HEK293 (cell line): ENCODE results near the gene AHRR.

Source experiments
- CTCF ChIA-PET: fragments of 350-600 bp; formaldehyde crosslinking; extraction: SDS; loops from one replicate; lab custom pipeline; 2021; ENCODE audit warnings: antibody characterized with exemption; lab: Yijun Ruan, JAX
- POLR2A ChIA-PET: fragments of 300-600 bp; formaldehyde crosslinking; extraction: SDS; loops from one replicate; lab custom pipeline; 2020; ENCODE audit warnings: antibody characterized with exemption, inconsistent platforms; lab: Yijun Ruan, JAX
- H3K27ac ChIP-seq: fragments of 200-500 bp; sonication (Bioruptor generic); 2 replicates; pipeline ENCODE4 v1.5.1; 2014; ENCODE audit warnings: low read depth, low read length, control low read depth, inconsistent platforms; ENCODE audit errors: extremely low read depth
- H3K36me3 ChIP-seq, 2 experiments: fragments of 200-500 bp in 1 of 2; sonication (Bioruptor generic) in 1 of 2; 1 replicate in 1 of 2; 2 replicates in 1 of 2; pipeline ENCODE4 v1.5.1; 2014 to 2017; ENCODE audit warnings: inconsistent platforms in 2 of 2, low read length in 2 of 2; ENCODE audit not compliant: control insufficient read depth in 2 of 2, insufficient read depth in 1 of 2
- H3K4me1 ChIP-seq: fragments of 200-500 bp; sonication (Bioruptor generic); 2 replicates; pipeline ENCODE4 v1.5.1; 2014; ENCODE audit warnings: mild to moderate bottlenecking, low read length, inconsistent platforms; ENCODE audit not compliant: control insufficient read depth, insufficient read depth
- H3K4me3 ChIP-seq: 2 replicates; pipeline ENCODE4 v1.5.1; 2011; ENCODE audit warnings: low read depth, mild to moderate bottlenecking, control low read depth, low read length, moderate library complexity
- H3K9me3 ChIP-seq: fragments of 200-500 bp; sonication (Bioruptor generic); 2 replicates; pipeline ENCODE4 v1.5.1; 2014; ENCODE audit warnings: low read depth, low read length, inconsistent platforms; ENCODE audit not compliant: control insufficient read depth, insufficient read depth
- ATF2 ChIP-seq: fragments of 450-650 bp; formaldehyde crosslinking; IDR thresholded peaks from 2 replicates; pipeline ENCODE4 v1.5.1; 2016; ENCODE audit warnings: missing biosample characterization, missing genetic modification characterization, low read depth
- GLIS2 ChIP-seq: fragments of 450-650 bp; formaldehyde crosslinking; IDR thresholded peaks from 2 replicates; pipeline ENCODE4 v1.5.1; 2016; ENCODE audit warnings: missing biosample characterization, missing genetic modification characterization
- KLF8 ChIP-seq: fragments of 450-650 bp; formaldehyde crosslinking; IDR thresholded peaks from 2 replicates; pipeline ENCODE4 v1.5.1; 2016; ENCODE audit warnings: missing biosample characterization, missing genetic modification characterization
- MYNN ChIP-seq: fragments of 450-650 bp; formaldehyde crosslinking; IDR thresholded peaks from 2 replicates; pipeline ENCODE4 v1.5.1; 2016; ENCODE audit warnings: missing biosample characterization, missing genetic modification characterization, borderline replicate concordance
- OVOL3 ChIP-seq: fragments of 450-650 bp; formaldehyde crosslinking; IDR thresholded peaks from 2 replicates; pipeline ENCODE4 v1.5.1; 2016; ENCODE audit warnings: missing biosample characterization, missing genetic modification characterization
- PATZ1 ChIP-seq: fragments of 450-650 bp; formaldehyde crosslinking; IDR thresholded peaks from 2 replicates; pipeline ENCODE4 v1.5.1; 2016; ENCODE audit warnings: missing biosample characterization, missing genetic modification characterization
- ZBTB10 ChIP-seq: fragments of 450-650 bp; formaldehyde crosslinking; IDR thresholded peaks from 2 replicates; pipeline ENCODE4 v1.5.1; 2016; ENCODE audit warnings: missing biosample characterization, missing genetic modification characterization
- ZBTB48 ChIP-seq: fragments of 450-650 bp; formaldehyde crosslinking; IDR thresholded peaks from 2 replicates; pipeline ENCODE4 v1.5.1; 2016; ENCODE audit warnings: missing biosample characterization, missing genetic modification characterization
- ZFHX2 ChIP-seq: fragments of 450-650 bp; formaldehyde crosslinking; conservative IDR thresholded peaks from 2 replicates; pipeline ENCODE4 v1.5.1; 2016; ENCODE audit warnings: missing biosample characterization, missing genetic modification characterization
- ZNF121 ChIP-seq: fragments of 450-650 bp; formaldehyde crosslinking; IDR thresholded peaks from 2 replicates; pipeline ENCODE4 v1.5.1; 2016; ENCODE audit warnings: missing biosample characterization, missing genetic modification characterization
- ZNF2 ChIP-seq: fragments of 450-650 bp; formaldehyde crosslinking; IDR thresholded peaks from 2 replicates; pipeline ENCODE4 v1.5.1; 2016; ENCODE audit warnings: missing biosample characterization, missing genetic modification characterization
- ZNF214 ChIP-seq: fragments of 450-650 bp; formaldehyde crosslinking; IDR thresholded peaks from 2 replicates; pipeline ENCODE4 v1.5.1; 2017; ENCODE audit warnings: missing biosample characterization, mild to moderate bottlenecking, missing genetic modification characterization, borderline replicate concordance
- ZNF354C ChIP-seq: fragments of 450-650 bp; formaldehyde crosslinking; IDR thresholded peaks from 2 replicates; pipeline ENCODE4 v1.5.1; 2016; ENCODE audit warnings: missing biosample characterization, missing genetic modification characterization, low read depth, borderline replicate concordance
- ZNF391 ChIP-seq: fragments of 450-650 bp; formaldehyde crosslinking; IDR thresholded peaks from 2 replicates; pipeline ENCODE4 v1.5.1; 2016; ENCODE audit warnings: low read depth, missing biosample characterization, missing genetic modification characterization, borderline replicate concordance
- ZNF404 ChIP-seq: fragments of 450-650 bp; formaldehyde crosslinking; IDR thresholded peaks from 2 replicates; pipeline ENCODE4 v1.5.1; 2017; ENCODE audit warnings: missing biosample characterization, missing genetic modification characterization
- ZNF433 ChIP-seq: fragments of 450-650 bp; formaldehyde crosslinking; IDR thresholded peaks from 2 replicates; pipeline ENCODE4 v1.5.1; 2016; ENCODE audit warnings: missing biosample characterization, missing genetic modification characterization, low read depth
- ZNF449 ChIP-seq: fragments of 450-650 bp; formaldehyde crosslinking; IDR thresholded peaks from 2 replicates; pipeline ENCODE4 v1.5.1; 2017; ENCODE audit warnings: missing biosample characterization, mild to moderate bottlenecking, missing genetic modification characterization, moderate library complexity
- ZNF48 ChIP-seq: fragments of 450-650 bp; formaldehyde crosslinking; IDR thresholded peaks from 2 replicates; pipeline ENCODE4 v1.5.1; 2016; ENCODE audit warnings: missing biosample characterization, missing genetic modification characterization
- ZNF510 ChIP-seq: fragments of 450-650 bp; formaldehyde crosslinking; IDR thresholded peaks from 2 replicates; pipeline ENCODE4 v1.5.1; 2018; ENCODE audit warnings: mild to moderate bottlenecking, missing genetic modification characterization, missing biosample characterization; ENCODE audit not compliant: insufficient replicate concordance
- ZNF558 ChIP-seq: fragments of 450-650 bp; formaldehyde crosslinking; IDR thresholded peaks from 2 replicates; pipeline ENCODE4 v1.5.1; 2016; ENCODE audit warnings: missing biosample characterization, missing genetic modification characterization
- ZNF776 ChIP-seq: fragments of 450-650 bp; formaldehyde crosslinking; IDR thresholded peaks from 2 replicates; pipeline ENCODE4 v1.5.0; 2017; ENCODE audit warnings: missing biosample characterization, missing genetic modification characterization, borderline replicate concordance
- ZNF791 ChIP-seq: fragments of 450-650 bp; formaldehyde crosslinking; IDR thresholded peaks from 2 replicates; pipeline ENCODE4 v1.5.1; 2016; ENCODE audit warnings: missing biosample characterization, missing genetic modification characterization
- ZSCAN16 ChIP-seq: fragments of 450-650 bp; formaldehyde crosslinking; IDR thresholded peaks from 2 replicates; pipeline ENCODE4 v1.5.1; 2016; ENCODE audit warnings: missing biosample characterization, missing genetic modification characterization
- TF ChIP-seq, protein P1 (sequence below): fragments of 450-650 bp; formaldehyde crosslinking; IDR thresholded peaks from 2 replicates; pipeline ENCODE4 v1.5.1; 2016; ENCODE audit warnings: missing biosample characterization, missing genetic modification characterization
- TF ChIP-seq, protein P2 (sequence below): fragments of 450-650 bp; formaldehyde crosslinking; IDR thresholded peaks from 2 replicates; pipeline ENCODE4 v1.5.1; 2017; ENCODE audit warnings: missing biosample characterization, missing genetic modification characterization

Gene AHRR

DNA sequence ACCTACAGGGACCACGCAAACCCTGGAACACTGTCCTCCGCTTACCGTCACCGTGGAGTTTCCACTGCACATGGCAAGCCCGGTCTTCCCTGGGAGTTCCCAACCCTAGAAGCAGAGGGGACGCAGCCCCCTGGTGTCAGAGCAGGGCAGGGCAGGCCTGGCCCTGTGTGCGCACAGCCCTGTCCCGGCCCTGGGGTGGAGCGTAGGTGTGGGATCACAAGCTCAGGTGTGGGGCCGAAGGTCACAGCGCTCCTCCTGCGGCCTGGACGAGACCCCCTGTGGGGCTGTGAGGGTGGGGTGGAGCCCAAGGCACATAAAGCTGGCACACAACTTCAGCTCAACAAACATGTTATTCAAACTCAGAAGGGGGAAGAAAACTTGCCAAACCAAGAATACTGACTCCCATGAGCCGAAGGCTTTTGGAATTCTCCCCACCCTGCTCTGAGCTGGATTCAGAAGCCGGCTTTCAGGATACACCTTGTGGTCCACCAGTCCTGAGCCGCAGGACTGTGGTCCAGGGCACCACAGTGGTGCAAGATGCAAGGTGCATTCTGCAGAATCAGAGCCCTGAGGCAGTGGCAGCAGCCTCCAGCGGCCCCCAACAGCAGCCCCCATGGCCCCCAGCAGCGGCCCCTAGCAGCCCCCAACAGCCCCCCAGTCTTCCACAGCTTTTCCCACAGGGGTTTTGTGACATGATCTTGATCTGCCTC, 109.6 kb downstream of the AHRR start (continued):
- TF ChIP-seq PATZ1 (tag by site-specific recombination), result no peak
- TF ChIP-seq ZNF404 (tag by site-specific recombination), result no peak
- 0 out of 2 replicates have a peak, but pooled peaks have one; percentile 39 for TF ChIP-seq ZNF2 (tag by site-specific recombination)
- 0 out of 2 replicates have a peak, but pooled peaks have one; percentile 22 for TF ChIP-seq GLIS2 (tag by site-specific recombination)
- no peak for TF ChIP-seq ATF2 (tag by site-specific recombination)
- peak; percentile 96 for TF ChIP-seq ZNF121
- TF ChIP-seq ZNF776 (tag by site-specific recombination), result no peak
- peak; percentile 37 for TF ChIP-seq ZFHX2
- TF ChIP-seq ZNF48 (tag by site-specific recombination), result no peak
- no peak for TF ChIP-seq ZNF449 (tag by site-specific recombination)

DNA sequence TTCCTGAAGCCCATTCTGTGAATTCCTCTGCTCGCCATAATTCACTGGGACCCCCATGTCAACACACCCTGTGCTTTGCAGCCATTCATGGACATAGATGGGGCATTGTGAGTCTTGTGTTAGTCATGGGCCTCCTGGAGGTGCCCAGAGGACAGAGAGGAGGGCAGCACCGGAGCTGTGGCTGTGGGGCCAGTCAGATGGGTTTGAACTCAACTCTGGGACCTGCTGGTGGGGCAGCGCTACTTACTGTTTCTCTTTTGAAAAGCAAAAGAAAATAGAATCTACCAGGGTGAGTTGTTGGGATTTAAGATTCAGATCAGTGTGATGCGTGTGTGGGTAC, 110.2 kb downstream of the AHRR start:
- TF ChIP-seq, protein P1, sequence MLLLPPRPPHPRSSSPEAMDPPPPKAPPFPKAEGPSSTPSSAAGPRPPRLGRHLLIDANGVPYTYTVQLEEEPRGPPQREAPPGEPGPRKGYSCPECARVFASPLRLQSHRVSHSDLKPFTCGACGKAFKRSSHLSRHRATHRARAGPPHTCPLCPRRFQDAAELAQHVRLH (tag by site-specific recombination), result no peak
- TF ChIP-seq ZNF433 (tag by site-specific recombination) (no peak), MYNN (tag by site-specific recombination) (no peak), ZNF510 (tag by site-specific recombination) (no peak), ZBTB48 (tag by site-specific recombination) (no peak), KLF8 (tag by site-specific recombination) (no peak), ZNF121 (no peak), ZNF214 (tag by site-specific recombination) (no peak), ZNF354C (tag by site-specific recombination) (no peak), ZSCAN16 (tag by site-specific recombination) (no peak), ZBTB10 (tag by site-specific recombination) (no peak), ZNF391 (tag by site-specific recombination) (no peak), OVOL3 (tag by site-specific recombination) (no peak), ZNF558 (no peak), ZNF791 (tag by site-specific recombination) (no peak)
- TF ChIP-seq, protein P2, sequence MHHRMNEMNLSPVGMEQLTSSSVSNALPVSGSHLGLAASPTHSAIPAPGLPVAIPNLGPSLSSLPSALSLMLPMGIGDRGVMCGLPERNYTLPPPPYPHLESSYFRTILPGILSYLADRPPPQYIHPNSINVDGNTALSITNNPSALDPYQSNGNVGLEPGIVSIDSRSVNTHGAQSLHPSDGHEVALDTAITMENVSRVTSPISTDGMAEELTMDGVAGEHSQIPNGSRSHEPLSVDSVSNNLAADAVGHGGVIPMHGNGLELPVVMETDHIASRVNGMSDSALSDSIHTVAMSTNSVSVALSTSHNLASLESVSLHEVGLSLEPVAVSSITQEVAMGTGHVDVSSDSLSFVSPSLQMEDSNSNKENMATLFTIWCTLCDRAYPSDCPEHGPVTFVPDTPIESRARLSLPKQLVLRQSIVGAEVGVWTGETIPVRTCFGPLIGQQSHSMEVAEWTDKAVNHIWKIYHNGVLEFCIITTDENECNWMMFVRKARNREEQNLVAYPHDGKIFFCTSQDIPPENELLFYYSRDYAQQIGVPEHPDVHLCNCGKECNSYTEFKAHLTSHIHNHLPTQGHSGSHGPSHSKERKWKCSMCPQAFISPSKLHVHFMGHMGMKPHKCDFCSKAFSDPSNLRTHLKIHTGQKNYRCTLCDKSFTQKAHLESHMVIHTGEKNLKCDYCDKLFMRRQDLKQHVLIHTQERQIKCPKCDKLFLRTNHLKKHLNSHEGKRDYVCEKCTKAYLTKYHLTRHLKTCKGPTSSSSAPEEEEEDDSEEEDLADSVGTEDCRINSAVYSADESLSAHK, result no peak
- no peaks in the 10 kb centered on the region for H3K4me1 ChIP-seq
- POLR2A ChIA-PET, result interaction anchor here (0.6 kb wide), 1 partner anchor 11 kb away, joined by 3 read pairs; the partner anchor contains the start of gene EXOC3
- CTCF ChIA-PET, result interaction anchor here (0.6 to 7.3 kb wide), 24 partner anchors 8 to 492 kb away, joined by 3 to 137 read pairs (median 6); partner anchors contain the start of gene AHRR
- no peak overlapping the region for H3K4me3 ChIP-seq
- no peaks in the 10 kb centered on the region for H3K9me3 ChIP-seq
- peaks cover 0 to 47% of the 10 kb centered on the region in 2 experiments; a peak in 2 of 3 replicates for H3K36me3 ChIP-seq
- H3K27ac ChIP-seq, result no peak overlapping the region
